Measurements from ENCODE around the gene POLR2L.

Gene POLR2L

DNA sequence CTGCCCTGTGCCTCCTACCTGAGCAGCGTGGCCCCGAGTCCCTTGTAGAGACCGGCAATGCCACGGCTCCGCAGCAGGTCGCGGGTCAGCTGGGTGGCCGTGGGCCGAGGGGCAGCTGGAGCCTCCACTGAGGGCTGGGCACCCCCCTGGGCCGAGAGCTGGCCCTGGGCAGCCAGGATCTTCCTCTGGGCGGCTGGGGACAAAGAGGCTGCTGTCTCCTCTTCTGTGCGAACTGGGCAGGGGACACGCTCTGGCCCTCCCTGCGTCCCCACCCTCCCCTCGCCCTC lies 49.9 kb downstream of the POLR2L start:
- no peak for DNase-seq

DNA sequence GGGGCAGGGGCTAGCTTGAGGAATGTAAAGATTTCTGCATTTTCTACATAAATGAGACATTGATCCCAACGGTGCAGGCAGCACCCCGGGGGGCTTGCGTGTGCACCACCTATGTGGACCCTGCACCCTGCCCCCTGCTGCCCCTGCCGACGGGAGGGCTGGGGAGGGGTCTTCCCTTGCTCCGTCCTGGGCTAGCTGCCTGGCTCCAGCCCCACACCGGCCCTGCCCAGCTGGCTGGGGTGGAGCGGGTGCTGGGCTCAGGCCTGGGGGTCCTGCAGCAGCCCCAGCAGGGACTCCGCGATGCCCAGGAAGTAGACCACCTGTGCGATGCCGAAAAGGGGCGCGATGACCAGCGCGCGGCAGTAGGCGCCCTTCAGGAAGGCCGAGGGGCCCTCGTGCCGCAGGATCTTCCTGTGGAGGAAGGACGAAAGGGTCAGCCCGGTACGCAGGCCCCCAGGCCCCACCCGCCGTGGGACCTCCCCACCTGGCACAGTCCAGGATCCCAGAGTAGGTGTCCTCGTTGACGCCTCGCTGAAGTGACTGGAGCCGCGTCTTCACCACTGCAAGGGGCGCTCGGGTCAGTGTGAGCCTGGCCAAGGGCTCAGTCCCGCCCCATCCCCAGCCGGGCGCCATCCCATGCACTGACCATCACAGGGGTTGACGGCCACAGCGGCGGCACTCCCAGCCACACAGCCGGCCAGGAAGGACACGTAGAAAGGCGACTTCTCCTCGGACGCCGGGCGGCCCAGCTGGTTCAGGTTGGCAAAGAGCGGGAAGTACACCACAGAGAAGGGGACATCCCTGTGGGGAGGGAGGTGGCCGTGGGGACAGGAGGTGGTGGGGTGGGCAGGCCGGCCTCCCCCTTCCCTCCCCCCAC lies 50.4 kb downstream of the POLR2L start:
- DNase-seq, result no peak

DNA sequence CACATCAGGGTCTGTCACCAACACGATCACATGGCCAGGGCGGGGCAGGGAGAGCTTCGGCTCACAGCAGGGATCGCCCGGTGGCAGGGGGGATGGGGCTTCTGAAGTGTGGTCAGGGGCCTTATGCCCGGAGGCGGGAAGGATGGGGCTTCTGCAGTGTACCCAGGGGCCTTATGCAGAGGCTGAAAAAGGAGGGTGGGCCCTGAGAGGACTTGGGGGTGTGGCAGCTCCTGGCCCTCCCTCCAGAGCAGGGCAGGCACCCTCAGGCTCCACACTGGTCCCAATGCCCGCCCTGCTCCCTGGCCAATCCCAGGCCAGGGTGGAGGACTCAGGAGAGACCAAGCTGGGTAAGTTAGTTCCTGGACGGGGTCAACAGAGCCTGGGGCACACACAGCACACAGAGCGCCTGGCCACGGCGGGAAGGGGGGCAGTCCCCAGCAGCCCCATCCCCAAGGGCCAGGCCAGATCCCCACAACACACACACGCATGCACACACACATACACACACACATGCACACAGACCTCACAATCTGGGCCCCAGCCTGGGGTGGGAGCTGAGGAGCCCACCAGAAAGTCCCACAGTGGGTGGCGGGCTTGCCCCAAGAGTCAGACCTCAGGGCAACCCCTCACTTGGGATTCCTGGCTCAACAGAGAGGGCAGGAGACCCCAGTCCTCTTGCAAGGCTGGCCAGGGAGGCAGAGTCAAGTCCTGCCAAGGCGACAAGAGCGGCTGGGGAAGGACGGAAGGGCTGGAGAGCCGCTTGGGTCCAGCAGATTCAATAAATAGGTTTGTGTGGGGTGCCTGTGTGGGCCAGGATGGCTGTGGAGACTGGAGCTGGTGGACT lies 51.4 kb downstream of the POLR2L start:
- DNase-seq, result peak; percentile 55

DNA sequence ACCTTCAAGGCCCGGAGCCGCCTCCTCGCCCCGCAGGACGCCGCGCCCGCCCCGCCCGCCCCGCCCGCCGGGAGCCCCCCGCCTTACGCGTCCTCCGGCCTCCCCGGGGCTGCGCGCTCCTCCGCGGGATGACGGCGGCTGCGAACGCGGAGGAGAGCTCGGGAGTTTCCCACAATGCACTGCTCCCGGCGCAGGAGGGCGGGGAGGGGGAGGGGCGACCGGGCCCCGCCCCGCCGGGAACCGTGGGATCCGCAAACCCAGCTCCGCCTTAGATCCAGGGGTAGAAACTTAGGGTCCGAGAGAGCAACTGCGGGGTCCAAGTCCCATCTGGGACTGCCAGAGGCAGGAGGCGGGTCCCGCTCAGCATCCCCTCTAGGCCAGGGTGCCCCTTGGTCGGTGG lies 52.4 kb downstream of the POLR2L start, which contains the start of gene CEND1:
TSS of gene CEND1 (minus strand) at position 148 of the 400 bp plus-strand sequence. CDS start 1,514 bp downstream, outside the sequence.
- DNase-seq, result no peak

Measured in NCI-H226 (cell line).